ENCODE results near the gene DNAH10.
"Not testable (repeated sequence)": the region's sequence is repeated elsewhere in the genome, so short reads cannot be mapped to it uniquely, and the experiment has no call there.

Gene DNAH10

GRCh38 chr12:123937707-123938591 is 175.8 kb downstream of the DNAH10 start:
- no peak for DNase-seq

- DNase-seq: no peak
Measured at GRCh38 chr12:123938679-123939480, 176.8 kb downstream of the DNAH10 start.

- DNase-seq: no peak
Measured at GRCh38 chr12:123939716-123940626, 177.9 kb downstream of the DNAH10 start.

- DNase-seq: no peak
Measured at GRCh38 chr12:123940627-123940966, 178.5 kb downstream of the DNAH10 start.

- no peak for DNase-seq
Measured at GRCh38 chr12:123941000-123941399, 178.9 kb downstream of the DNAH10 start.

GRCh38 chr12:123941624-123942237 is 179.6 kb downstream of the DNAH10 start:
- no peak for DNase-seq

GRCh38 chr12:123942238-123942653 is 180.1 kb downstream of the DNAH10 start:
- DNase-seq: no peak

- no peak for DNase-seq
Measured at GRCh38 chr12:123942911-123943648, 181.0 kb downstream of the DNAH10 start.

GRCh38 chr12:123943816-123944215 is 181.7 kb downstream of the DNAH10 start:
- peak; percentile 12 for DNase-seq

GRCh38 chr12:123944696-123945095 is 182.6 kb downstream of the DNAH10 start:
- DNase-seq: no peak

- no peak for DNase-seq
Measured at GRCh38 chr12:123945287-123946151, 183.4 kb downstream of the DNAH10 start.

- no peak for DNase-seq
Measured at GRCh38 chr12:123946152-123946515, 184.0 kb downstream of the DNAH10 start.

GRCh38 chr12:123946516-123947505 is 184.7 kb downstream of the DNAH10 start:
- not testable (repeated sequence) for DNase-seq

GRCh38 chr12:123947531-123947930 is 185.4 kb downstream of the DNAH10 start:
- not testable (repeated sequence) for DNase-seq

GRCh38 chr12:123948401-123948795 is 186.3 kb downstream of the DNAH10 start:
- no peak for DNase-seq

GRCh38 chr12:123948796-123949769 is 187.0 kb downstream of the DNAH10 start:
- no peak for DNase-seq

GRCh38 chr12:123949770-123950165 is 187.7 kb downstream of the DNAH10 start:
- no peak for DNase-seq

Measured in NCI-H446 treated with DMSO at 0.1 percent for 48 hours (cell line).